B cell (primary cell): ENCODE results near the gene GORASP2. TPM values are rescaled to one million over a fixed set of nuclear protein-coding genes. Genes with fewer than 3 reads are reported as not detected.

ENCODE experiments used
- ATAC-seq: fragments of 200-7000 bp; cut with Tn5 transposase; one replicate; pipeline ENCODE4 v1.10.0; 2021; ENCODE audit warnings: low read depth, mild to moderate bottlenecking, moderate number of reproducible peaks, moderate library complexity
- CTCF ChIA-PET: fragments of 350-600 bp; sonication (Branson Sonifier 250); formaldehyde crosslinking; loops from one replicate; lab custom pipeline; 2021; ENCODE audit warnings: antibody characterized with exemption, inconsistent platforms; lab: Charles Lee
- POLR2A ChIA-PET: fragments of 350-600 bp; sonication (Branson Sonifier 250); formaldehyde crosslinking; loops from one replicate; lab custom pipeline; 2021; ENCODE audit warnings: antibody characterized with exemption; lab: Charles Lee
- DNase-seq: peaks from one replicate; pipeline ENCODE4 v3.0.0; 2013
- H2AFZ ChIP-seq: 2 replicates; pipeline ENCODE4 v1.6.1; 2012; ENCODE audit warnings: mild to moderate bottlenecking, low read depth, low read length; ENCODE audit not compliant: insufficient read depth, poor library complexity, severe bottlenecking
- H3K27ac ChIP-seq, 2 donors: 1 replicate in 1 of 2; 2 replicates in 1 of 2; pipeline ENCODE4 v1.5.1; 2012 to 2013; ENCODE audit warnings: low read length in 2 of 2, mild to moderate bottlenecking in 2 of 2, moderate library complexity in 1 of 2
- H3K27me3 ChIP-seq, 4 experiments: fragments of 200-600 bp in 1 of 4; sonication (generic) in 1 of 4; replicated peaks in 1 of 4; 1 replicate in 2 of 4; 2 replicates in 2 of 4; pipeline versions ENCODE4 v1.6.1 to v1.7.0; 2013 to 2016; ENCODE audit warnings: low read length in 3 of 4, mild to moderate bottlenecking in 2 of 4, mixed read lengths in 1 of 4, moderate library complexity in 1 of 4; ENCODE audit not compliant: insufficient read depth in 4 of 4, control insufficient read depth in 3 of 4; ENCODE audit errors: control extremely low read depth in 1 of 4
- H3K36me3 ChIP-seq, 2 experiments: replicated peaks in 1 of 2; 1 replicate in 1 of 2; 2 replicates in 1 of 2; pipeline versions ENCODE4 v1.6.1 to v1.7.1; 2013; ENCODE audit warnings: low read length in 1 of 2; ENCODE audit not compliant: insufficient read depth in 2 of 2, control insufficient read depth in 1 of 2; ENCODE audit errors: control extremely low read depth in 1 of 2, extremely low read depth in 1 of 2
- H3K4me1 ChIP-seq, 2 donors: fragments of 200-600 bp in 1 of 2; sonication (generic) in 1 of 2; 1 replicate in 1 of 2; 2 replicates in 1 of 2; pipeline versions ENCODE4 v1.5.1 to v1.6.1; 2013 to 2017; ENCODE audit warnings: low read length in 2 of 2; ENCODE audit not compliant: control insufficient read depth in 2 of 2, insufficient read depth in 2 of 2
- H3K4me2 ChIP-seq: replicated peaks from 2 replicates; pipeline ENCODE3; 2012; ENCODE audit warnings: mild to moderate bottlenecking, low read depth, low read length; ENCODE audit not compliant: poor library complexity, severe bottlenecking
- H3K4me3 ChIP-seq, 5 experiments: fragments of 200-600 bp in 1 of 5; sonication (generic) in 1 of 5; 1 replicate in 3 of 5; 2 replicates in 2 of 5; pipeline versions ENCODE4 v1.5.1 to v1.7.0; 2011 to 2016; ENCODE audit warnings: low read length in 4 of 5, mild to moderate bottlenecking in 4 of 5, low read depth in 2 of 5, control low read depth in 1 of 5, moderate library complexity in 1 of 5; ENCODE audit not compliant: insufficient read depth in 1 of 5; ENCODE audit errors: control extremely low read depth in 1 of 5, extremely low read depth in 1 of 5
- H3K79me2 ChIP-seq: fragments of 200-600 bp; sonication (generic); one replicate; pipeline ENCODE4 v1.6.0; 2016; ENCODE audit warnings: low read length; ENCODE audit not compliant: control insufficient read depth, insufficient read depth
- H3K9ac ChIP-seq: fragments of 200-600 bp; sonication (generic); 2 replicates; pipeline ENCODE4 v1.6.1; 2017; ENCODE audit warnings: mild to moderate bottlenecking, low read length, moderate library complexity
- H3K9me3 ChIP-seq, 3 donors: one replicate each; pipeline versions ENCODE4 v1.6.1 to v1.7.1; 2013; ENCODE audit warnings: low read length in 2 of 3; ENCODE audit not compliant: control insufficient read depth in 2 of 3, insufficient read depth in 1 of 3; ENCODE audit errors: control extremely low read depth in 1 of 3
- H4K20me1 ChIP-seq: 2 replicates; pipeline ENCODE4 v1.6.0; 2012; ENCODE audit warnings: mild to moderate bottlenecking, low read length; ENCODE audit not compliant: insufficient read depth, control insufficient read depth, poor library complexity, severe bottlenecking
- H3K27ac Mint-ChIP-seq: one replicate; pipeline ENCODE4 v1.8.0; 2021; ENCODE audit warnings: mixed read lengths
- H3K27me3 Mint-ChIP-seq: one replicate; pipeline ENCODE4 v1.8.0; 2021; ENCODE audit warnings: mixed read lengths
- H3K4me1 Mint-ChIP-seq: one replicate; pipeline ENCODE4 v1.8.0; 2021; ENCODE audit warnings: mixed read lengths
- H3K4me3 Mint-ChIP-seq: one replicate; pipeline ENCODE4 v1.8.0; 2021; ENCODE audit warnings: mixed read lengths
- H3K9me3 Mint-ChIP-seq: one replicate; pipeline ENCODE4 v1.8.0; 2022; ENCODE audit warnings: mixed read lengths; ENCODE audit not compliant: insufficient read depth
- CTCF ChIP-seq: fragments of 200-600 bp; IDR thresholded peaks from one replicate; pipeline ENCODE4 v1.8.0; 2022; ENCODE audit warnings: antibody characterized with exemption, mild to moderate bottlenecking
- EZH2 ChIP-seq: IDR thresholded peaks from 2 replicates; pipeline ENCODE4 v1.6.1; 2012; ENCODE audit warnings: borderline replicate concordance, low read depth, mild to moderate bottlenecking, moderate library complexity, low read length; ENCODE audit not compliant: insufficient read depth, poor library complexity, severe bottlenecking
- WGBS: methylation state at CpG from one replicate; pipeline ENCODE4 v1.1.5; 2013; ENCODE audit warnings: missing lambda C conversion rate; ENCODE audit not compliant: insufficient coverage; 5-methylcytosine and 5-hydroxymethylcytosine counted together
- intact Hi-C: fragments of 100-400 bp; cut with micrococcal nuclease; formaldehyde crosslinking; loops from one replicate; pipeline ENCODE4 v1.10.0; 2022
- polyA plus RNA-seq: library from polyadenylated mRNA; depleted of rRNA; stranded (reverse); fragments of >200 nt; gene quantifications from 2 replicates; pipeline ENCODE4 v1.2.3, GENCODE V29; 2012
- total RNA-seq, 2 donors: library from RNA; stranded (reverse); fragments of 120-200 nt in 1 of 2; gene quantifications; 1 replicate in 1 of 2; 2 replicates in 1 of 2; pipeline versions ENCODE4 v1.2.3 to v1.2.4, GENCODE V29; 2013 to 2022

GORASP2 gene
- total and polyA plus RNA-seq, 2 donors (not counting 1 experiment from before 2014, with no cell fraction given) = 40.5 to 50.5 TPM

- Histone ChIP-seq H3K27me3 (no peaks in the 10 kb centered on the region), H3K4me2 (no peak overlapping the region), H3K79me2 (no peaks in the 10 kb centered on the region), H3K27ac (no peak overlapping the region), H4K20me1 (no peaks in the 10 kb centered on the region), H3K9ac (no peak overlapping the region), H3K36me3 (no peaks in the 10 kb centered on the region), H3K9me3 (peaks cover 0 to 3% (median 0%) of the 10 kb centered on the region in 3 donors), H3K4me3 (no peak overlapping the region), H2AFZ (no peak overlapping the region), H3K4me1 (peaks cover 4 to 7% of the 10 kb centered on the region in 2 donors)
- 100% methylated on average over 1 of the region's 3 CpGs for WGBS
- CTCF ChIA-PET = interaction anchor here (3.2 kb wide), 1 partner anchor 9 kb away, joined by 19 read pairs; no protein-coding TSS in a partner anchor
- H3K4me3 Mint-ChIP-seq = no peak overlapping the region
- H3K27me3 Mint-ChIP-seq = peaks cover 32% of the 10 kb centered on the region
- intact Hi-C loops = no loop called here
- H3K27ac Mint-ChIP-seq = no peak overlapping the region
- no peaks in the 10 kb centered on the region for H3K9me3 Mint-ChIP-seq
- no peak for ATAC-seq
- POLR2A ChIA-PET = interaction anchor here (0.6 kb wide), 1 partner anchor 1303 kb away, joined by 3 read pairs; no protein-coding TSS in a partner anchor
- DNase-seq = no peak
- no peak for TF ChIP-seq EZH2
- TF ChIP-seq CTCF = no peak
- peaks cover 11% of the 10 kb centered on the region for H3K4me1 Mint-ChIP-seq
Measured at GRCh38 chr2:170881840-170882239, 47.2 kb upstream of the GORASP2 start.

GRCh38 chr2:170882758-170883157, 46.3 kb upstream of the GORASP2 start:
- peaks cover 11% of the 10 kb centered on the region for H3K4me1 Mint-ChIP-seq
- H3K9me3 Mint-ChIP-seq = no peaks in the 10 kb centered on the region
- intact Hi-C loops = no loop called here
- Histone ChIP-seq H3K4me3 (no peak overlapping the region), H3K4me1 (peaks cover 4 to 7% of the 10 kb centered on the region in 2 donors), H2AFZ (no peak overlapping the region), H3K27me3 (no peaks in the 10 kb centered on the region), H3K36me3 (no peaks in the 10 kb centered on the region), H3K9ac (no peak overlapping the region), H3K27ac (no peak overlapping the region), H3K9me3 (peaks cover 0 to 3% (median 0%) of the 10 kb centered on the region in 3 donors), H3K79me2 (no peaks in the 10 kb centered on the region), H3K4me2 (no peak overlapping the region), H4K20me1 (no peaks in the 10 kb centered on the region)
- no peak overlapping the region for H3K27ac Mint-ChIP-seq
- ChIA-PET POLR2A (no interaction called here), CTCF (interaction anchor here (3.2 kb wide), 1 partner anchor 10 kb away, joined by 19 read pairs; no protein-coding TSS in a partner anchor)
- no peak for ATAC-seq
- peaks cover 32% of the 10 kb centered on the region for H3K27me3 Mint-ChIP-seq
- H3K4me3 Mint-ChIP-seq = no peak overlapping the region
- no peak for DNase-seq
- 94% methylated on average over 2 of the region's 2 CpGs for WGBS
- TF ChIP-seq EZH2 (no peak), CTCF (no peak)
